Activated B cell treated with CpG ODN at 0.5 μM for 24 hours (primary cell): ENCODE data around the gene LSAMP. TPM values are rescaled to one million over a fixed set of nuclear protein-coding genes. Genes with fewer than 3 reads are reported as not detected.

Experiments used
- ATAC-seq: fragments of 200-7000 bp; cut with Tn5 transposase; one replicate; pipeline ENCODE4 v1.10.0; 2021; ENCODE audit warnings: low read depth, mild to moderate bottlenecking, moderate library complexity
- CTCF ChIA-PET: fragments of 350-600 bp; sonication (Branson Sonifier 250); formaldehyde crosslinking; loops from one replicate; lab custom pipeline; 2021; ENCODE audit warnings: antibody characterized with exemption; lab: Charles Lee
- POLR2A ChIA-PET: fragments of 350-600 bp; sonication (Branson Sonifier 250); formaldehyde crosslinking; loops from one replicate; lab custom pipeline; 2021; ENCODE audit warnings: antibody characterized with exemption; lab: Charles Lee
- DNase-seq: peaks from one replicate; pipeline ENCODE4 v3.0.0; 2022
- H3K27ac Mint-ChIP-seq: one replicate; pipeline ENCODE4 v1.8.0; 2020; ENCODE audit warnings: mixed read lengths
- H3K27me3 Mint-ChIP-seq: one replicate; pipeline ENCODE4 v1.8.0; 2021; ENCODE audit warnings: mixed read lengths
- H3K36me3 Mint-ChIP-seq: one replicate; pipeline ENCODE4 v1.8.0; 2021; ENCODE audit warnings: low read depth, mixed read lengths
- H3K4me1 Mint-ChIP-seq: one replicate; pipeline ENCODE4 v1.8.0; 2021; ENCODE audit warnings: mixed read lengths
- H3K4me3 Mint-ChIP-seq: one replicate; pipeline ENCODE4 v1.8.0; 2020; ENCODE audit warnings: mild to moderate bottlenecking, mixed read lengths
- H3K9me3 Mint-ChIP-seq: one replicate; pipeline ENCODE4 v1.8.0; 2020; ENCODE audit warnings: mixed read lengths
- intact Hi-C: fragments of 100-400 bp; cut with micrococcal nuclease; formaldehyde crosslinking; loops from one replicate; pipeline ENCODE4 v1.15.1; 2024
- total RNA-seq: library from RNA; stranded (reverse); gene quantifications from 2 replicates; pipeline ENCODE4 v1.2.3, GENCODE V29; 2022
- TF ChIP-seq, protein P1 (sequence below): fragments of 200-600 bp; IDR thresholded peaks from one replicate; pipeline ENCODE4 v1.8.0; 2022; ENCODE audit warnings: antibody characterized with exemption, mild to moderate bottlenecking

The LSAMP gene
- total RNA-seq, 1 donor from 2014 or later: 0.16 TPM

DNA sequence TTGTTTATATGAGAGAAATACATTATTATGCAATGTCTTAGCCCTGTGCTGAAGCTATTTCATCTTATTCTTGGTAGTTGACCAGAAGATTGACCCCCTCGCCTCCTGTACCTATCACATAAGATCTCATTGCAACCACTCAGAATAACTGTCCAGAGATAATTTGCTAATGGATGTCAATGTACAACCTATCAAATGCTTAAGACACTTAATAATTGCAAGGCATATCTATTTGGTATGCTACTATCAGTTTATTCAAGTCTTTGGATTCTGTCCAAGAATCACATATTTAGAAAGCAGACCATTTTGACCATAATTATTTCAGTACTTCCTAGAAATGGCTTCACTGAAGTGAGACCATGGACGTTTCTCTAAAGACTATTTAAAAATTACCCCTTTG is 580.4 kb downstream of the LSAMP start:
- intact Hi-C loops: no loop called here
- no peak overlapping the region for H3K4me3 Mint-ChIP-seq
- no peak for ATAC-seq
- no peaks in the 10 kb centered on the region for H3K4me1 Mint-ChIP-seq
- no peaks in the 10 kb centered on the region for H3K36me3 Mint-ChIP-seq
- no peak for DNase-seq
- CTCF ChIA-PET: no interaction called here
- H3K9me3 Mint-ChIP-seq: no peaks in the 10 kb centered on the region
- POLR2A ChIA-PET: no interaction called here
- TF ChIP-seq, protein P1, sequence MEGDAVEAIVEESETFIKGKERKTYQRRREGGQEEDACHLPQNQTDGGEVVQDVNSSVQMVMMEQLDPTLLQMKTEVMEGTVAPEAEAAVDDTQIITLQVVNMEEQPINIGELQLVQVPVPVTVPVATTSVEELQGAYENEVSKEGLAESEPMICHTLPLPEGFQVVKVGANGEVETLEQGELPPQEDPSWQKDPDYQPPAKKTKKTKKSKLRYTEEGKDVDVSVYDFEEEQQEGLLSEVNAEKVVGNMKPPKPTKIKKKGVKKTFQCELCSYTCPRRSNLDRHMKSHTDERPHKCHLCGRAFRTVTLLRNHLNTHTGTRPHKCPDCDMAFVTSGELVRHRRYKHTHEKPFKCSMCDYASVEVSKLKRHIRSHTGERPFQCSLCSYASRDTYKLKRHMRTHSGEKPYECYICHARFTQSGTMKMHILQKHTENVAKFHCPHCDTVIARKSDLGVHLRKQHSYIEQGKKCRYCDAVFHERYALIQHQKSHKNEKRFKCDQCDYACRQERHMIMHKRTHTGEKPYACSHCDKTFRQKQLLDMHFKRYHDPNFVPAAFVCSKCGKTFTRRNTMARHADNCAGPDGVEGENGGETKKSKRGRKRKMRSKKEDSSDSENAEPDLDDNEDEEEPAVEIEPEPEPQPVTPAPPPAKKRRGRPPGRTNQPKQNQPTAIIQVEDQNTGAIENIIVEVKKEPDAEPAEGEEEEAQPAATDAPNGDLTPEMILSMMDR: no peak
- H3K27ac Mint-ChIP-seq: no peak overlapping the region
- H3K27me3 Mint-ChIP-seq: peaks cover 22% of the 10 kb centered on the region

DNA sequence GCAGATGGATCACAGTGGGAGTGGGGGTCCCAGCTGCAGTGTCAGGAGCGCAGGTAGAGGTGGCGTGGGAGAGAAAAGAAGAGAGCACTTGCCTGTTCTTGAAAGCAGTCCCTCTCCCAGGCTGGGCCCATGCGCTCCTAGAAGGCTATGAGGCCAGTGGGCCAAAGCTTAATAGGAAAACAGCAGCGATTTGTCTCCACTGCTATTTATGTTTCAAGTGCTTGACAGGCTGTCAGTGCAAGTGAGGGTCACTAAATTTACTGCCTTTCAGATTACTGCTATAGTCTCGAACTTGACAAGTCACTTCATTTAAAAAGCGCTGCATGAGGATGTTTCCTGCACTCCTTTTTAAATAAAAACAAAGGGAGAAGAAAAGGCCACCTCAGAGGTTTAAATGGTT is 582.4 kb downstream of the LSAMP start:
- intact Hi-C loops: no loop called here
- POLR2A ChIA-PET: no interaction called here
- CTCF ChIA-PET: no interaction called here
- no peaks in the 10 kb centered on the region for H3K9me3 Mint-ChIP-seq
- ATAC-seq: no peak
- TF ChIP-seq, protein P1: no peak
- no peak overlapping the region for H3K27ac Mint-ChIP-seq
- peaks cover 25% of the 10 kb centered on the region for H3K27me3 Mint-ChIP-seq
- no peak for DNase-seq
- H3K4me1 Mint-ChIP-seq: no peaks in the 10 kb centered on the region
- no peaks in the 10 kb centered on the region for H3K36me3 Mint-ChIP-seq
- no peak overlapping the region for H3K4me3 Mint-ChIP-seq

DNA sequence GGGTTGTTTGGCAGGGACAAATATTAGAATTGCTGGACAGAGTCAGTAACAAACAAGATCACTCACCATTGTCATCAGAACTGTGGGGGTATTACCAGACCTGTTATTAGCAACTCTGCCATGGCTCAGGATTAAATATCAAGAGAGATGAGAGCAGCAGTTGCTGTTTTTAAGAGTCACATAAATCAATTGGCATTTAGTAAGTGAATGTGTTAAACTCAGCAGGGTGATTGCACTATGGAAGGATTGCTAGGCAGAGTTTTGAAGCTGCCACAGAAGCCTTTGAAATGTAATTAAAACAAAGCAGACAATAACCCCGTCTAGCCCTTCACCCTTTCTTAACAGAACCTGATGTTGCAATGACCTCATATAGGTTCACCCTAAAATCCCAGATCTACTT is 583.2 kb downstream of the LSAMP start:
- Mint-ChIP-seq H3K27ac (no peak overlapping the region), H3K4me3 (no peak overlapping the region), H3K27me3 (peaks cover 28% of the 10 kb centered on the region), H3K36me3 (no peaks in the 10 kb centered on the region), H3K4me1 (no peaks in the 10 kb centered on the region), H3K9me3 (no peaks in the 10 kb centered on the region)
- DNase-seq (no peak), ATAC-seq (no peak)
- TF ChIP-seq, protein P1: no peak
- POLR2A ChIA-PET: no interaction called here
- CTCF ChIA-PET: no interaction called here
- intact Hi-C loops: no loop called here

DNA sequence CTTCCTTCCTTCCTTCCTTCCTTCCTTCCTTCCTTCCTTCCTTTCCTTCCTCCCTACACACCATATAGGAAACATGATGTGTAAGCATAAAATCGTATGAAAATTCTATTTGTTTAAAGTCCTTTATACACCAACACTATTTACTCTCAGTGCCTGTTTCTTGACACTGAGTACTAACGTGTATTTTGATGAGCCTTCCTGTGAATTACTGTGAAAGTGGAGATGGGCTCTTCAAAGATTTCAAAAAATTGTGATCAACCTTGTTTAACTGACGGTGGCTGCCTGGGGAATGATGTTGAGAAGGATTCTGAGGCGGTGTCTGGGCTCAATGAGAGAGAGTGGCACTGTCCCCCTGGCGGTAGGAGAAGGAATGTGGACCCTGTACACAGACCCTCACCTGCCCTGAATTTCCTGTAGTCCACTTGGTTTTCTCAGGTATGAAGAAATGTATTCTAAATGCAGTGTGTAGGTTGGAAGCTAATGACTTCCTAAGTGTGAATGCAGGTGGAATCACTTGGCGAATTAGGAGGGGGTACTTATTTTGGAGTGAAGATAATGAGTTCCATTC is 584.0 kb downstream of the LSAMP start:
- Mint-ChIP-seq H3K27me3 (peaks cover 26% of the 10 kb centered on the region), H3K4me3 (no peak overlapping the region), H3K4me1 (no peaks in the 10 kb centered on the region), H3K9me3 (no peaks in the 10 kb centered on the region), H3K27ac (no peak overlapping the region), H3K36me3 (no peaks in the 10 kb centered on the region)
- intact Hi-C loops: no loop called here
- ATAC-seq (no peak), DNase-seq (no peak)
- CTCF ChIA-PET: no interaction called here
- TF ChIP-seq, protein P1: no peak
- POLR2A ChIA-PET: no interaction called here

DNA sequence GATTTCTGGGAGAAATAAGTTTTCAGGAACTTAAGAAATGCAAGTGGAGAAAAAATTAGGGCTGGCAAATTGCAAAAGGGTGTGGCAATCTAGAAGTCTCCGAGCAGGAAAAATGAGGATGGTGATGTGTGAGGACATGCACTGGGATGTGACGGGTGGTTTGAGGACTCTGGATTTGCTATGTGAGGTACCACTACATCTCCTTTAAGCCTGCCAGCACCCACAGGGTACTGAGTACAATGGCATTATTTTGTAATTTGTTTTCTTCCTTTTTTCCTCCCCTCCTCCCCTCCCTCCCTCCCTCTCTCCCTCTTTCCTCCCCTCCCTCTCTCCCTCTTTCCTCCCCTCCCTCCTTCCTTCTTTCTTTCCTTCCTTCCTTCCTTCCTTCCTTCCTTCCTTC is 584.5 kb downstream of the LSAMP start:
- POLR2A ChIA-PET: no interaction called here
- intact Hi-C loops: no loop called here
- Mint-ChIP-seq H3K27ac (no peak overlapping the region), H3K4me3 (no peak overlapping the region), H3K27me3 (peaks cover 26% of the 10 kb centered on the region), H3K9me3 (no peaks in the 10 kb centered on the region), H3K36me3 (no peaks in the 10 kb centered on the region), H3K4me1 (no peaks in the 10 kb centered on the region)
- TF ChIP-seq, protein P1: no peak
- no peak for DNase-seq
- CTCF ChIA-PET: interaction anchor here (0.6 to 0.7 kb wide), 2 partner anchors 24 to 49 kb away, joined by 3 read pairs; no protein-coding TSS in a partner anchor
- no peak for ATAC-seq
